Measurements from ENCODE around the gene UGT3A1.

- TF ChIP-seq CTCF (IDR thresholded peaks at IDR 0.05), result no peak
- no peak for TF ChIP-seq POLR2A (IDR thresholded peaks at IDR 0.05)
Observed at GRCh38 chr5:35956429-35956828, 34.8 kb downstream of the UGT3A1 start.

Data from heart left ventricle (tissue), 13 donors.